GM12878 (cell line): ENCODE results near the gene ZBTB24. TPM values are rescaled to one million over a fixed set of nuclear protein-coding genes. Genes with fewer than 3 reads are reported as not detected.

Source experiments
- ATAC-seq: fragments of 200-7000 bp; cut with Tn5 transposase; 3 replicates; pipeline ENCODE4 v1.9.1; 2020; ENCODE audit warnings: mild to moderate bottlenecking, moderate library complexity
- BruUV-seq: library from RNA; stranded (reverse); fragments of 400-500 nt; replicated peaks from 2 replicates; lab custom pipeline; 2021; lab: Mats Ljungman, UMichigan
- CTCF ChIA-PET: fragments of 300-600 bp; sonication (Branson Sonifier 250); formaldehyde crosslinking; extraction: SDS; loops from one replicate; lab custom pipeline; 2021; ENCODE audit warnings: inconsistent platforms; lab: Yijun Ruan, JAX
- POLR2A ChIA-PET: fragments of 350-600 bp; formaldehyde crosslinking; extraction: SDS; loops from one replicate; lab custom pipeline; 2021; ENCODE audit warnings: inconsistent platforms; lab: Charles Lee
- RAD21 ChIA-PET: fragments of 300-600 bp; sonication (Branson Sonifier 250); formaldehyde crosslinking; loops from one replicate; lab custom pipeline; 2023; ENCODE audit warnings: antibody characterized with exemption; ENCODE audit not compliant: unreplicated experiment; lab: Charles Lee
- SMC1A ChIA-PET: fragments of 300-600 bp; sonication (Branson Sonifier 250); formaldehyde crosslinking; loops from one replicate; lab custom pipeline; 2023; ENCODE audit not compliant: unreplicated experiment, uncharacterized antibody; lab: Charles Lee
- DNase-seq: peaks from one replicate; pipeline ENCODE4 v3.0.0-alpha.2; 2011; ENCODE audit warnings: low read depth, low spot score
- FAIRE-seq: peaks from 3 replicates; lab custom pipeline; 2011; peaks lifted over from hg19 to GRCh38; lab: Jason Lieb, UNC
- H2AFZ ChIP-seq: 2 replicates; pipeline ENCODE4 v1.6.0; 2011; ENCODE audit warnings: low read depth, low read length, control low read depth; ENCODE audit not compliant: control insufficient read depth
- H3K27ac ChIP-seq: 2 replicates; pipeline ENCODE4 v1.5.1; 2011; ENCODE audit warnings: control low read depth; ENCODE audit not compliant: control insufficient read depth, insufficient read depth
- H3K27me3 ChIP-seq, 2 experiments: replicated peaks in 1 of 2; 2 replicates each; pipeline versions ENCODE4 v1.6.0 to v1.6.1; 2011; ENCODE audit warnings: low read length in 1 of 2; ENCODE audit not compliant: control insufficient read depth in 2 of 2, insufficient read depth in 2 of 2
- H3K36me3 ChIP-seq, 2 experiments: 2 replicates each; pipeline ENCODE4 v1.5.1; 2011; ENCODE audit warnings: low read length in 1 of 2; ENCODE audit not compliant: control insufficient read depth in 2 of 2, insufficient read depth in 2 of 2
- H3K4me1 ChIP-seq: 2 replicates; pipeline ENCODE4 v1.6.1; 2011; ENCODE audit warnings: mild to moderate bottlenecking, low read length, moderate library complexity, mixed read lengths; ENCODE audit not compliant: control insufficient read depth, insufficient read depth
- H3K4me2 ChIP-seq: 2 replicates; pipeline ENCODE4 v1.6.0; 2011; ENCODE audit warnings: control low read depth; ENCODE audit not compliant: control insufficient read depth, insufficient read depth
- H3K4me3 ChIP-seq: fragments of 200-600 bp; sonication (generic); 2 replicates; pipeline ENCODE4 v1.5.1; 2016
- H3K79me2 ChIP-seq: 2 replicates; pipeline ENCODE4 v1.6.0; 2011; ENCODE audit warnings: low read length; ENCODE audit not compliant: control insufficient read depth, insufficient read depth
- H3K9ac ChIP-seq: 2 replicates; pipeline ENCODE4 v1.8.0; 2011; ENCODE audit warnings: low read length, control low read depth, mixed read lengths; ENCODE audit not compliant: control insufficient read depth, insufficient read depth
- H3K9me3 ChIP-seq: replicated peaks from 3 replicates; pipeline ENCODE4 v1.5.1; 2011; ENCODE audit warnings: mild to moderate bottlenecking, low read length; ENCODE audit not compliant: control insufficient read depth, insufficient read depth
- H4K20me1 ChIP-seq: 2 replicates; pipeline ENCODE4 v1.6.0; 2011; ENCODE audit not compliant: control insufficient read depth, insufficient read depth
- IRF4 ChIP-seq: IDR thresholded peaks from 2 replicates; pipeline ENCODE4 v1.6.1; 2011; ENCODE audit warnings: low read depth, low read length
- POLR2A ChIP-seq: IDR thresholded peaks from 2 replicates; pipeline ENCODE4 v1.6.1; 2011; ENCODE audit warnings: low read depth, mild to moderate bottlenecking, low read length
- POLR2AphosphoS2 ChIP-seq: IDR thresholded peaks from 2 replicates; pipeline ENCODE4 v1.6.1; 2011; ENCODE audit warnings: low read depth, mild to moderate bottlenecking, low read length, improper control_type of control experiment, moderate library complexity
- SIX5 ChIP-seq: IDR thresholded peaks from 2 replicates; pipeline ENCODE4 v1.6.1; 2011; ENCODE audit warnings: mild to moderate bottlenecking, low read depth, low read length, moderate library complexity; ENCODE audit not compliant: severe bottlenecking
- WGBS: methylation state at CpG from one replicate; pipeline ENCODE4 v1.1.6; 2016; ENCODE audit warnings: low lambda C conversion rate; ENCODE audit not compliant: insufficient replicate concordance, insufficient coverage; ENCODE audit errors: missing lambda C conversion rate; 5-methylcytosine and 5-hydroxymethylcytosine counted together
- in situ Hi-C: fragments of 300-500 bp; cut with MboI; formaldehyde crosslinking; loops from 9 replicates; pipeline ENCODE4 v1.14.3; 2018; ENCODE audit warnings: mixed read lengths
- intact Hi-C: fragments of 100-400 bp; cut with micrococcal nuclease; formaldehyde crosslinking; loops from one replicate; pipeline ENCODE4 v1.14.2; 2022; ENCODE audit not compliant: unreplicated experiment
- polyA plus RNA-seq, 11 experiments: library from polyadenylated mRNA; depleted of rRNA in 4 of 11; unstranded in 6 of 11; stranded (reverse) in 5 of 11; fragments of >200 nt; fragmentation: Nextera tagmentation in 4 of 11; fragmentation: Illumina TruSeq in 1 of 11; extraction: Ambion mirVana in 4 of 11; extraction: Trizol in 1 of 11; gene quantifications; 1 replicate in 1 of 11; 2 replicates in 10 of 11; pipeline versions ENCODE4 v1.2.1 to v1.2.3, GENCODE V29; 2011 to 2016; ENCODE audit warnings: inconsistent platforms in 2 of 11, missing spikeins in 2 of 11, low read depth in 1 of 11
- total RNA-seq, 4 experiments: library from RNA; depleted of rRNA in 3 of 4; stranded (reverse); fragments of >200 nt in 3 of 4; fragmentation: Illumina TruSeq in 1 of 4; extraction: Trizol in 1 of 4; gene quantifications; 2 replicates each; pipeline versions ENCODE4 v1.2.1 to v1.2.3, GENCODE V29; 2013 to 2021

The ZBTB24 gene
- total and polyA plus RNA-seq, 10 of the 15 experiments (the other 5 are each of a cell fraction or from before 2014, with no cell fraction given), result 2.9 to 17.7 (median 8.5) TPM

GRCh38 chr6:109446541-109446940 is 36.5 kb downstream of the ZBTB24 start:
- no peak overlapping the region for H3K4me2 ChIP-seq
- H3K79me2 ChIP-seq, result peaks cover 1% of the 10 kb centered on the region
- FAIRE-seq (no peak), DNase-seq (no peak), ATAC-seq (no peak)
- RAD21 ChIA-PET, result no interaction called here
- TF ChIP-seq SIX5 (no peak), POLR2AphosphoS2 (0 out of 2 replicates have a peak, but pooled peaks have one; percentile 22)
- H3K36me3 ChIP-seq, result peaks cover 14 to 24% of the 10 kb centered on the region in 2 experiments
- SMC1A ChIA-PET, result interaction anchor here (0.5 kb wide), 1 partner anchor 30 kb away, joined by 3 read pairs; no protein-coding TSS in a partner anchor
- no peak overlapping the region for H3K9ac ChIP-seq
- no peaks in the 10 kb centered on the region for H4K20me1 ChIP-seq
- no peak overlapping the region for H3K27ac ChIP-seq
- no TSS peak for BruUV-seq
- POLR2A ChIA-PET, result interaction anchor here (0.6 kb wide), 1 partner anchor 1373 kb away, joined by 3 read pairs; no protein-coding TSS in a partner anchor
- no peak overlapping the region for H2AFZ ChIP-seq
- H3K27me3 ChIP-seq, result no peaks in the 10 kb centered on the region
- H3K4me3 ChIP-seq, result no peak overlapping the region
- H3K9me3 ChIP-seq, result no peaks in the 10 kb centered on the region
- WGBS, result over 99% methylated on average over 8 of the region's 8 CpGs
- CTCF ChIA-PET, result interaction anchor here (2.6 kb wide), 1 partner anchor 34 kb away, joined by 10 read pairs; no protein-coding TSS in a partner anchor
- in situ Hi-C loops, result no loop called here
- intact Hi-C loops, result no loop called here
- H3K4me1 ChIP-seq, result peaks cover 12% of the 10 kb centered on the region

GRCh38 chr6:109446072-109446471 is 36.9 kb downstream of the ZBTB24 start:
- FAIRE-seq, result no peak
- ATAC-seq, result no peak
- POLR2A ChIA-PET, result interaction anchor here (0.6 kb wide), 1 partner anchor 1373 kb away, joined by 3 read pairs; no protein-coding TSS in a partner anchor
- TF ChIP-seq POLR2A, result peak; percentile 40
- no peak for TF ChIP-seq IRF4
- CTCF ChIA-PET, result interaction anchor here (2.6 kb wide), 1 partner anchor 34 kb away, joined by 10 read pairs; no protein-coding TSS in a partner anchor
- SMC1A ChIA-PET, result interaction anchor here (0.6 kb wide), 1 partner anchor 256 kb away, joined by 5 read pairs; no protein-coding TSS in a partner anchor
- no TSS peak for BruUV-seq
- Histone ChIP-seq H3K9ac (no peak overlapping the region), H4K20me1 (no peaks in the 10 kb centered on the region), H3K4me1 (peaks cover 16% of the 10 kb centered on the region), H3K4me3 (no peak overlapping the region), H3K4me2 (no peak overlapping the region), H3K27ac (no peak overlapping the region), H2AFZ (no peak overlapping the region), H3K36me3 (peaks cover 11 to 19% of the 10 kb centered on the region in 2 experiments), H3K9me3 (no peaks in the 10 kb centered on the region), H3K27me3 (no peaks in the 10 kb centered on the region), H3K79me2 (peaks cover 5% of the 10 kb centered on the region)
- RAD21 ChIA-PET, result no interaction called here
- intact Hi-C loops (no loop called here), in situ Hi-C loops (no loop called here)
- WGBS, result 93% methylated on average over 15 of the region's 15 CpGs
- no peak for DNase-seq
